Subcutaneous abdominal adipose tissue (tissue), 5 donors: ENCODE data around the gene PEX13.
A peak's percentile ranks its signal among the peaks of the same experiment; 100 is the strongest.

ENCODE experiments used
- H3K27ac ChIP-seq: one replicate; pipeline ENCODE4 v1.7.0; 2013; ENCODE audit warnings: low read depth, mild to moderate bottlenecking, inconsistent platforms, low read length, moderate library complexity
- H3K27me3 ChIP-seq, 5 donors: one replicate each; pipeline ENCODE4 v1.7.0; 2013; ENCODE audit warnings: low read length in 5 of 5, inconsistent platforms in 1 of 5; ENCODE audit not compliant: control insufficient read depth in 5 of 5, insufficient read depth in 4 of 5
- H3K36me3 ChIP-seq, 5 donors: one replicate each; pipeline ENCODE4 v1.7.0; 2013; ENCODE audit warnings: low read length in 5 of 5; ENCODE audit not compliant: control insufficient read depth in 5 of 5, insufficient read depth in 5 of 5
- H3K4me1 ChIP-seq, 5 donors: one replicate each; pipeline ENCODE4 v1.7.0; 2013; ENCODE audit warnings: low read length in 5 of 5, mild to moderate bottlenecking in 3 of 5, moderate library complexity in 1 of 5; ENCODE audit not compliant: control insufficient read depth in 5 of 5, insufficient read depth in 5 of 5
- H3K4me3 ChIP-seq, 5 donors: one replicate each; pipeline ENCODE4 v1.7.0; 2013; ENCODE audit warnings: low read length in 5 of 5, low read depth in 1 of 5
- H3K9ac ChIP-seq, 5 donors: one replicate each; pipeline ENCODE4 v1.7.0; 2013; ENCODE audit warnings: low read length in 5 of 5, mild to moderate bottlenecking in 4 of 5, moderate library complexity in 3 of 5
- H3K9me3 ChIP-seq, 5 donors: one replicate each; pipeline ENCODE4 v1.7.0; 2013; ENCODE audit warnings: low read length in 5 of 5; ENCODE audit not compliant: control insufficient read depth in 5 of 5
- donor health status: healthy.
- donor health status: healthy.
- donor health status: healthy.
- donor health status: healthy.
- donor health status: healthy.

Gene PEX13

GRCh38 chr2:61055557-61055956, 38.0 kb downstream of the PEX13 start:
- peaks cover 0 to 9% (median 3%) of the 10 kb centered on the region in 5 donors for H3K36me3 ChIP-seq

GRCh38 chr2:61057562-61057961, 40.0 kb downstream of the PEX13 start:
- H3K27ac ChIP-seq, result no peak overlapping the region
- H3K4me1 ChIP-seq, result peaks cover 0 to 3% (median 0%) of the 10 kb centered on the region in 5 donors
- no peaks in the 10 kb centered on the region for H3K27me3 ChIP-seq
- no peak overlapping the region for H3K9ac ChIP-seq
- no peak overlapping the region for H3K4me3 ChIP-seq
- no peaks in the 10 kb centered on the region for H3K9me3 ChIP-seq
- peaks cover 0 to 9% (median 3%) of the 10 kb centered on the region in 5 donors for H3K36me3 ChIP-seq

More at GRCh38 chr2:61055557-61055956, 38.0 kb downstream of the PEX13 start:
- H3K4me3 ChIP-seq, result no peak overlapping the region
- H3K9me3 ChIP-seq, result no peaks in the 10 kb centered on the region
- H3K9ac ChIP-seq, result no peak overlapping the region
- H3K27me3 ChIP-seq, result no peaks in the 10 kb centered on the region
- H3K4me1 ChIP-seq, result peaks cover 0 to 3% (median 0%) of the 10 kb centered on the region in 5 donors
- H3K27ac ChIP-seq, result no peak overlapping the region

- Histone ChIP-seq H3K9me3 (no peaks in the 10 kb centered on the region), H3K27ac (no peak overlapping the region), H3K36me3 (peaks cover 0 to 4% (median 3%) of the 10 kb centered on the region in 5 donors), H3K4me1 (peaks cover 0 to 3% (median 0%) of the 10 kb centered on the region in 5 donors), H3K4me3 (no peak overlapping the region), H3K27me3 (no peaks in the 10 kb centered on the region), H3K9ac (no peak overlapping the region)
Observed at GRCh38 chr2:61059382-61059781, 41.9 kb downstream of the PEX13 start.

GRCh38 chr2:61065714-61066709, 48.5 kb downstream of the PEX13 start, which contains the start of gene SANBR:
Gene SANBR, plus strand, starts transcription at chr2:61065871. Its CDS starts 4,480 bp downstream, at chr2:61070351.
- no peaks in the 10 kb centered on the region for H3K9me3 ChIP-seq
- peak within 1 kb of the TSS; percentile 68 to 97 (median 86) for H3K4me3 ChIP-seq
- peak within 1 kb of the TSS; percentile 86 for H3K27ac ChIP-seq
- peaks cover 0 to 14% (median 9%) of the 10 kb centered on the region in 5 donors for H3K4me1 ChIP-seq
- peaks cover 0 to 12% (median 4%) of the 10 kb centered on the region in 5 donors for H3K36me3 ChIP-seq
- H3K9ac ChIP-seq, result peak within 1 kb of the TSS in 4 of 5 donors; percentile 76 to 80 (median 80)
- no peaks in the 10 kb centered on the region for H3K27me3 ChIP-seq

- no peak overlapping the region for H3K9ac ChIP-seq
- no peaks in the 10 kb centered on the region for H3K9me3 ChIP-seq
- H3K27me3 ChIP-seq, result no peaks in the 10 kb centered on the region
- H3K36me3 ChIP-seq, result peaks cover 20 to 54% (median 31%) of the 10 kb centered on the region in 5 donors
- no peaks in the 10 kb centered on the region for H3K4me1 ChIP-seq
- H3K27ac ChIP-seq, result no peak overlapping the region
- H3K4me3 ChIP-seq, result no peak overlapping the region
Observed at GRCh38 chr2:61074100-61074499, 56.6 kb downstream of the PEX13 start.

GRCh38 chr2:61085883-61086282, 68.4 kb downstream of the PEX13 start:
- H3K4me1 ChIP-seq, result no peaks in the 10 kb centered on the region
- H3K36me3 ChIP-seq, result peaks cover 11 to 25% (median 20%) of the 10 kb centered on the region in 5 donors
- no peak overlapping the region for H3K27ac ChIP-seq
- H3K4me3 ChIP-seq, result no peak overlapping the region
- H3K9ac ChIP-seq, result no peak overlapping the region
- H3K27me3 ChIP-seq, result no peaks in the 10 kb centered on the region
- no peaks in the 10 kb centered on the region for H3K9me3 ChIP-seq

GRCh38 chr2:61089797-61090196, 72.3 kb downstream of the PEX13 start:
- Histone ChIP-seq H3K9ac (no peak overlapping the region), H3K4me1 (no peaks in the 10 kb centered on the region), H3K27me3 (no peaks in the 10 kb centered on the region), H3K27ac (no peak overlapping the region), H3K9me3 (no peaks in the 10 kb centered on the region), H3K36me3 (peaks cover 11 to 29% (median 23%) of the 10 kb centered on the region in 5 donors), H3K4me3 (no peak overlapping the region)

GRCh38 chr2:61090386-61090921, 72.9 kb downstream of the PEX13 start:
- H3K27me3 ChIP-seq, result no peaks in the 10 kb centered on the region
- no peak overlapping the region for H3K27ac ChIP-seq
- H3K4me3 ChIP-seq, result no peak overlapping the region
- H3K4me1 ChIP-seq, result no peaks in the 10 kb centered on the region
- peaks cover 11 to 23% (median 23%) of the 10 kb centered on the region in 5 donors for H3K36me3 ChIP-seq
- no peaks in the 10 kb centered on the region for H3K9me3 ChIP-seq
- H3K9ac ChIP-seq, result no peak overlapping the region

- H3K9ac ChIP-seq, result no peak overlapping the region
- H3K36me3 ChIP-seq, result peaks cover 9 to 21% (median 18%) of the 10 kb centered on the region in 5 donors
- H3K27ac ChIP-seq, result no peak overlapping the region
- H3K4me1 ChIP-seq, result no peaks in the 10 kb centered on the region
- H3K27me3 ChIP-seq, result no peaks in the 10 kb centered on the region
- no peaks in the 10 kb centered on the region for H3K9me3 ChIP-seq
- no peak overlapping the region for H3K4me3 ChIP-seq
Observed at GRCh38 chr2:61091485-61091884, 74.0 kb downstream of the PEX13 start.

- no peak overlapping the region for H3K27ac ChIP-seq
- H3K4me1 ChIP-seq, result no peaks in the 10 kb centered on the region
- no peaks in the 10 kb centered on the region for H3K27me3 ChIP-seq
- peaks cover 0 to 3% (median 0%) of the 10 kb centered on the region in 5 donors for H3K36me3 ChIP-seq
- no peaks in the 10 kb centered on the region for H3K9me3 ChIP-seq
- H3K9ac ChIP-seq, result no peak overlapping the region
- no peak overlapping the region for H3K4me3 ChIP-seq
Observed at GRCh38 chr2:61096438-61096837, 78.9 kb downstream of the PEX13 start.
